ENCODE data around the gene DOK5.

DNA sequence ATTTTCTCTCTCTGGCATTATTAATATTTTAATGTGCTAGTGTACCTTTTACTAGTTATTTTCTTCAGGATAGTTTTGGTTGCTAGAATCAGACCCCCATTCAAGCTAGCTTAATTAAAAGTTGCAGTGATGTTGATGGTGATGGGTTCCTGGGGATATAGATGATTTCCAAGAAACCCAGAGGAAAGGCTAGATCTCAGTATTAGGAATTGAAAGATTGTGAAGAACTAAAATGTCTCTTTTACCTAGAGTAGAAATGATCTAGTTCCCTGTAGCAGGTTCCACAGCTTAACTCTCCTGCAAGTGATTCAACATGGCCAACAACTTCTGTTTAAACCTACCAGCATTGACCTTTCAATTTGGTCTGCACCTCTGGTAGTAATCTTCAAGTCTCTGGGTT lies 78.6 kb downstream of the DOK5 start:
- TF ChIP-seq, protein P1, sequence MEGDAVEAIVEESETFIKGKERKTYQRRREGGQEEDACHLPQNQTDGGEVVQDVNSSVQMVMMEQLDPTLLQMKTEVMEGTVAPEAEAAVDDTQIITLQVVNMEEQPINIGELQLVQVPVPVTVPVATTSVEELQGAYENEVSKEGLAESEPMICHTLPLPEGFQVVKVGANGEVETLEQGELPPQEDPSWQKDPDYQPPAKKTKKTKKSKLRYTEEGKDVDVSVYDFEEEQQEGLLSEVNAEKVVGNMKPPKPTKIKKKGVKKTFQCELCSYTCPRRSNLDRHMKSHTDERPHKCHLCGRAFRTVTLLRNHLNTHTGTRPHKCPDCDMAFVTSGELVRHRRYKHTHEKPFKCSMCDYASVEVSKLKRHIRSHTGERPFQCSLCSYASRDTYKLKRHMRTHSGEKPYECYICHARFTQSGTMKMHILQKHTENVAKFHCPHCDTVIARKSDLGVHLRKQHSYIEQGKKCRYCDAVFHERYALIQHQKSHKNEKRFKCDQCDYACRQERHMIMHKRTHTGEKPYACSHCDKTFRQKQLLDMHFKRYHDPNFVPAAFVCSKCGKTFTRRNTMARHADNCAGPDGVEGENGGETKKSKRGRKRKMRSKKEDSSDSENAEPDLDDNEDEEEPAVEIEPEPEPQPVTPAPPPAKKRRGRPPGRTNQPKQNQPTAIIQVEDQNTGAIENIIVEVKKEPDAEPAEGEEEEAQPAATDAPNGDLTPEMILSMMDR (IDR thresholded peaks at IDR 0.05; ENCODE audit: borderline replicate concordance, extremely low read depth, low read length, poor library complexity, severe bottlenecking), result no peak
- TF ChIP-seq EZH2 (IDR thresholded peaks at IDR 0.05; ENCODE audit: borderline replicate concordance, low read depth, low read length, severe bottlenecking), result no peak
